Head of caudate nucleus (tissue), 42 donors: ENCODE results near the gene CMTM2.
"Not testable (repeated sequence)": the region's sequence is repeated elsewhere in the genome, so short reads cannot be mapped to it uniquely, and the experiment has no call there.

Source experiments
- DNase-seq, 42 donors: peaks; one replicate each; pipeline versions ENCODE4 v3.0.0 to v3.0.0-alpha.2; 2020 to 2021; ENCODE audit warnings: mixed read lengths in 7 of 42
- intact Hi-C: fragments of 100-400 bp; cut with DNase I; formaldehyde crosslinking; loops from one replicate; pipeline ENCODE4 v1.15.0; 2022

Gene CMTM2

GRCh38 chr16:66551788-66552285 lies 27.4 kb upstream of the CMTM2 start:
- peak in 9 of 42 donors; percentile 10 to 49 (median 23) for DNase-seq

GRCh38 chr16:66552286-66553177 lies 26.7 kb upstream of the CMTM2 start, which contains the start of gene CKLF:
TSS of gene CKLF (plus strand) at chr16:66552576. CDS start at chr16:66552716, 140 bp downstream.
- DNase-seq = peak; percentile 73 to 96 (median 88)
- intact Hi-C loops = no loop called here

More at GRCh38 chr16:66551788-66552285, 27.4 kb upstream of the CMTM2 start:
- intact Hi-C loops = loop anchor here (2.0 kb wide), 1 partner anchor 35 kb away; no protein-coding TSS in a partner anchor

- DNase-seq = no peak
- intact Hi-C loops = no loop called here
Observed at GRCh38 chr16:66553223-66553622, 26.0 kb upstream of the CMTM2 start.

DNA sequence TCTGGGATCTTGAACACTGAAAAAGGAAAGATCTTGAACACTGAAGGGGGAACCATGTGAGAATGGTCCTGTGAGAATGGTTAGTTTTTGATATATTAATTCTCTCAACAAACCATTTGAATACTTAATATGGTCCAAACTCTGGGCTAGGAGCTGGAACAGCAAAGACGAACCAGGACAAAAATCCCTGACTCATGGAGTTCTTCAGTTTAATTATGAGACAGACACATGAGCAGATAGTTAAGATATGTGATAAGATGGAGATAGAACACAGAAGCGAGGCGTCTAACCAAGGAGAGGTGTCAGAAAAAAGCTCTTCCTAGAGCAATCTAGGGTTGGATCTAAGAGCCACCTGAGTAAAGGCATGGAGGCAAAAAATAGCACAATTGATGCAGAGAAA lies 25.2 kb upstream of the CMTM2 start:
- DNase-seq = no peak
- intact Hi-C loops = no loop called here

- no peak for DNase-seq
- intact Hi-C loops = no loop called here
Observed at GRCh38 chr16:66554495-66554894, 24.8 kb upstream of the CMTM2 start.

GRCh38 chr16:66560107-66560506 lies 19.2 kb upstream of the CMTM2 start:
- DNase-seq = no peak
- intact Hi-C loops = no loop called here

DNA sequence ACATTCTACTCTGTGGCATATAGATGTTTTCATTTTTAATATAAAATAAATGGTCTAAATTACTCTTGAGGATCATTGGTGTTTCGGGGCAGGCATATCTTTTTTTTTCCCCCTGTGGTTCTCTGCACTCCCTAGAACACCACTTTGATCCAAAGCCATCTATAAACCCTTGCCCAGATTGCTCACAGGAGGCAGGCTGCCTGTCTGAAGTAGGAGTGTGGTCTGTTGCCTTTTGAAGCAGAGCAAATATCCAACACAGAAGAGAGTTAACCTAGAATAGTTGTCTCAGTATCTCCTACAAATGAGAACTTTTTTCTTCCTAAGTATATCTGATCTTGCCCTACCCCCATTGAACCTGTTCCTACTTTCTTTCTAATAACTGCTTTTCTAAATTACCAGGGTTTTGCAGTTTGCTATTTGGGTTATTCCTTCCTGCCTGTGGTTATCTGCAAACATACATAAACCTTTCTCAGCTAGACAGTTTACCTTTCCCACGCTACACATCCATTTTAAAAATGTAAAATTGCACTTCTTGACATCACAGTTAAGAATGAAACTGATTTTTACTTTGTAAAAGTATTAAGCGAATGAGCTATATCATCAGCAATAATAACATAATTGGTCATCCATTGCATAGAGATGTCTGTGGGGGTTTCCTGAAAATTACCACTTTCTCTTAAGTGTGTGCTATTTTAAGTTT lies 17.7 kb upstream of the CMTM2 start:
- intact Hi-C loops = no loop called here

DNA sequence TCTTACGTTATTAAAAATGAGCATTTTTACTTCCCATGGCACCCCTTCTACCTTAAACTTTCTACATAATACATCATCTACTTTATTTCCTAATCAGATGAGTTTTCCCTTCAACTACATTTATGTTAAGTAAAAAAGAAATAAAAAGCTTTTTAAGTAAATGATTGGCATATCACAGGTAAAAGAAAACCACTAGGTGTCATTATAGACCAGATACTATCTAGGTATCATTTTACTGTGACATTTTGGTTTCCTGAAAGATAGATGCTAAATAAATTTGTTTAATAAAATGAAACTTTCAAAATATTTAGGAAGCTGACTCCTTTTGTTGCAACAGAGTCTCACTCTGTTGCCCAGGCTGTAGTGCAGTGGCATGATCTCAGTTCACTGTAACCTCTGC lies 16.9 kb upstream of the CMTM2 start:
- no peak for DNase-seq
- intact Hi-C loops = no loop called here

More for the DNA sequence above, 17.7 kb upstream of the CMTM2 start:
- no peak for DNase-seq

DNA sequence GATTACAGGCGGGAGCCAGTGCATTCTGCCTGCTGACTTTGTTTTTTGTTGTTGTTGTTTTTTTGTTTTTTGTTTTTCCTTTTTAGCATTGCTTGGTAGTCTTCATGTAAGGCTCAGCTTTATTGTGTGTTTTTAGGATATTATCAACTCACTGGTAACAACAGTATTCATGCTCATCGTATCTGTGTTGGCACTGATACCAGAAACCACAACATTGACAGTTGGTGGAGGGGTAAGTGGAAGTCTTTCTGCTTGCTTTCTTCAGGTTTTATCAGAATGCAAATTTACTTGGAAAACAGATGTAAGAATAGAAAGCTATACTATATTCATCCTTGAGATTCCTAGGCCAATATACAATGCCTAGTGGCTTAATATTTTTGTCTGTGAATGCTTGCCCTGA lies 16.3 kb upstream of the CMTM2 start:
- intact Hi-C loops = no loop called here
- no peak for DNase-seq

- no peak for DNase-seq
- intact Hi-C loops = no loop called here
Observed at GRCh38 chr16:66563574-66564334, 15.5 kb upstream of the CMTM2 start.

DNA sequence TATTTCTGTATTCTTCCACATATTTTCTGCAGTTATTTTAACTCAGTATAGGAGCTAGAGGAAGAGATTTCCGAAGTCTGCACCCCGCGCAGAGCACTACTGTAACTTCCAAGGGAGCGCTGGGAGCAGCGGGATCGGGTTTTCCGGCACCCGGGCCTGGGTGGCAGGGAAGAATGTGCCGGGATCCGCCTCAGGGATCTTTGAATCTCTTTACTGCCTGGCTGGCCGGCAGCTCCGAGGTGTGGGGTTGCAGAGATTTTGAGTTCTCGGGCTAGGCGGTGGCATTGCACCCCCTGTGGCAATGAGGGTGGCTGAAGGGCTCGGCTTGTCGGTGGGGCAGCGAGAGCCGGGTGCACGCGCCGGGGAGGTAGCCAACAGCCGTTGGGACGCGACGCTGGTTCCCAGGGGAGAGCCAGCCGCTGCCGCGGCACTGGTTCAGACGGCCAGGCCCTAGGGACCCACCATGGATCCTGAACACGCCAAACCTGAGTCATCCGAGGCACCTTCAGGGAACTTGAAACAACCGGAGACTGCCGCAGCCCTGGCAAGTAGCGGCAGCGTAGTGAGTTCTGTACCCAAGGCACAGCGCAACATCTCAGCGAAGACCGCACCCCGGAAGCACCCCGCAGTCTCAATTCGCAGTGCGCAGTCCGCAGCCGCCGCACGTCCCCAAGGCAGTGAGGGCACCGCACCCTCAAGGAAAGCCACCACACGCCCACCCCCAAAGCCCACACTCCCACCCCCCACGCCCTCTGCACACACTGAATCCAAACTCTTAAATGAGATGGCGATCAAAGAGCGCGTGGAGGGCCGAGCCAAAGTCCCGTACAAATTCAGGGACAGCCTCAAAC lies 13.0 kb upstream of the CMTM2 start, which contains the start of gene CMTM1:
CMTM1 (plus strand) TSS at position 389 of the 851 bp plus-strand sequence; CDS start at position 464, 75 bp downstream.
- DNase-seq = no peak
- intact Hi-C loops = no loop called here

- DNase-seq, intact Hi-C loops: not testable (repeated sequence)
Observed at GRCh38 chr16:66567270-66567669, 12.0 kb upstream of the CMTM2 start.

DNA sequence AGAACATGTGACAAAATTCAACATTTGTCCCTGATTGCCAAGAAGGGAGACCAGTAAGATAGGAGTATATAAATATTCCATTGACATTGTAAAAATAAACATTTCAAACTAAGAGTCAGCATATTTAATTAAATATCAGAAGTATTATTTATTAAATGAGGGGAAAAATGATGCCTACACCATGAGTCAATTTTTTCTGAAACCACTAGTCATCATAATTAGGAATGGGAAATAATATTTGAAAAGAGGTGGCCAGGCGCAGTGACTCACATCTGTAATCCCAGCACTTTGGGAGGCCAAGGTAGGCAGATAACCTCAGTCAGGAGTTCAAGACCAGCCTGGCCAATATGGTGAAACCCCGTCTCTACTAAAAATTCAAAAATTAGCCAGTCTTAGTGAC lies 10.9 kb upstream of the CMTM2 start:
- DNase-seq = no peak
- intact Hi-C loops = no loop called here

GRCh38 chr16:66569131-66569530 lies 10.1 kb upstream of the CMTM2 start:
- DNase-seq = no peak
- intact Hi-C loops = no loop called here

DNA sequence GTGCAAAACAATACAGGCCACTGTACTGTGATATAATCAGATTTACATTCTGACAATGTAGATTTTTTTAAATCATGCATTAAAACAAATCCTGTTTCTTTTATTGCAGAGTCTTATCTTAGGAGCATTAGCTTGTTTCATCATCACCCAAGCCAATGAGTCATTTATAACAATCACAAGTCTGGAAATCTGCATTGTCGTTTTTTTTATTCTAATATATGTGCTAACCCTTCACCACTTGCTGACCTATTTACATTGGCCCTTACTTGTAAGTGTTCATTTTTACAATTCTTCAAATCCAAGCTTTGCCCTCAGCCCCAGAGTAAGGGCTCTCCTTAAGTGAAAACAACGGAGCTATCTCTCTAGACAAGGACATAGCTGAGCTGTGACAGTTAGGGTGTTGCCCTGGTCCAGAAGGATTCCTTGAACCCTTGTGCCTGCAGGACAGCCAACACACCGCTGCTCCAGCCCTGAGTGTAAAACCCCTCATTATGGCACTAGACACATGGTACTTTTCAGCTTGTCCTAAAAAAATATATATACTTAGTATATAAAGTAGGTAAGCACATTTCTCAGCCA lies 9.3 kb upstream of the CMTM2 start:
- DNase-seq = no peak
- intact Hi-C loops = no loop called here

DNA sequence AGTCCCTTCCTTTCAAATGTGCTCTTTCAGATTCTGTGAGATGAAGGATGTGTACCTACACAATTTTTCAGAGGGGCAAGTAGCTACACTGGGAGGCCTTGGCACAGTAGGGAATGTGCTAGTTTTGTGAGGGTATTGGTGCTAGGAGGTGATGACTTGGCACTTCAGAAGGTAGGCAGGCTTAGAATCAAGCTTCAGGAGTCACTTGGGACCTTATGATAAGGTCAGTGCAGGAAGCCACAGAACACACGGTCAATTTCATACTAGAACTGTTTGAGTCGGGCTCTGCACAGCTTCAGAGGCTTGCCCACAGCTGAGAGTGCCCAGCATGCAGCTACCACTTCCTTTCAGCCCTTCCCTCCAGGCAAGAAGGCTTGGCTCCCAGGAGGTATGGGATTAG lies 6.9 kb upstream of the CMTM2 start:
- intact Hi-C loops = no loop called here
- no peak for DNase-seq

- DNase-seq = no peak
- intact Hi-C loops = no loop called here
Observed at GRCh38 chr16:66574081-66574480, 5.2 kb upstream of the CMTM2 start.

DNA sequence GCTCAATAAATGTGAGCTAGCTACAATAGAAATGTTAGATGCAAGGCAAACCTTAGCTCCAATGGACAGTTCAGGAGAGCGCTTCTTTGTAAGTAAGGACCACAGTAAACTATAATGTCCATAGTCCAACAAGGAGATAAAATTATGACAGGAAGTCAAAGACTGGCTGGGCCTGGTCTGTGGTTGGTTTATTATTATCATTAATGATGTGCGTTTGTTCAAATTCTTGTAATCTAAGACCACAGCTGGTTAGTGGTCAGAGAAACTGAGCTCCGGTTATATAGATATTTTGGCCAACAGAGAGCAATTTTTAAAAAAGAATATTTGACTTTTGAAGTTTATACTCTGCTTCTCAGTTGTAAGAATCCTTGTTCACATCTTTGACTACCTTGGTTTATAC lies 4.7 kb upstream of the CMTM2 start:
- intact Hi-C loops = no loop called here
- no peak for DNase-seq
